ENCODE results near the gene TM9SF1.
"Not testable (repeated sequence)": the region's sequence is repeated elsewhere in the genome, so short reads cannot be mapped to it uniquely, and the experiment has no call there.

TM9SF1 gene

DNA sequence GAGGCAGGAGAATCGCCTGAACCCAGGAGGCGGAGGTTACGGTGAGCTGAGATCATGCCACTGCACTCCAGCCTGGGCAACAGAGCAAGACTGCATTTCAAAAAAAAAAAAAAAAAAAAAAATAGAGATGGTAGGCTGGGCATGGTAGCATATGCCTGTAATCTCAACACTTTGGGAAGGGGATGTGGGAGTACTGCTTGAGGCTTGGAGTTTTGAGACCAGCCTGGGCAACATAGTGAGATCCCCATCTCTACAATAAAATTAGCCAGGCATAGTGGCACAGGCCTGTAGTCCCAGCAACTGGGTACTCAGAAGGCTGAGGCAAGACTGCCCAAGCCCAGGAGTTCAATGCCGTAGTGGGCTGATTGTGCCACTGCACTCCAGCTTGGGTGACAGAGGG lies 27.7 kb upstream of the TM9SF1 start:
- DNase-seq = not testable (repeated sequence)

DNA sequence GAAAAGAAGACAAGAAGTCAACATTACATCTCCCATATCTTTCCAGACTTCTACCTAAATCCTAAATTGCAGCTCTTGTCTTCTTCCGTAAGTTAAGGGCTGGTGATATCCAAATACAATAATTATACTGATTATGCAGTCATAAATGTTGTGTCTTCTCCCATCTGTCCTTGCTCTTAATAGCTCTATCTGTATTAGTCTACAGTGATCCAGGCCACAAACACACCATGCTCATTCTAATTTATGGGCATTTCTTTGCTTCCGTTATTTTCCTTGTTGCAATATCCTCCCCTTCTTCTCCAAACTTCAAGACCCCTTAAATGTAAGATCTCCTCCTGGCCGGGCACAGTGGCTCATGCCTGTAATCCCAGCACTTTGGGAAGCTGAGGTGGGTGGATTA lies 24.3 kb upstream of the TM9SF1 start:
- no peak for DNase-seq

DNA sequence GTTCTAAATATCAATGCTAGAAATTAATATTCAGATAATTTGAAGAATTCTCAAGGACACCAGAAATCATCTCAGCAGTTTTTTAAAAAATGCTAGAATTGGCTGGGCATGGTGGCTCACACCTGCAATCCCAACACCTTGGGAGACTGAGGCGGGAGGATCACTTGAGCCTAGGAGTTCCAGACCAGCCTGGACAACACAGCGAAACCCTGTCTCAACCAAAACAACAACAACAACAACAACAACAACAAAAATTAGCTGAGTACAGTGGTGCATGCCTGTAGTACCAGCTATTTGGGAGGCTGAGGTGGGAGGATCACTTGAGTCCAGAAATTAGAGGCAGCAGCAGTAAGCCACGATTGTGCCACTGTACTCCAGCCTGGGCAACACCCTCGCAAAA lies 23.8 kb upstream of the TM9SF1 start:
- DNase-seq = no peak

DNA sequence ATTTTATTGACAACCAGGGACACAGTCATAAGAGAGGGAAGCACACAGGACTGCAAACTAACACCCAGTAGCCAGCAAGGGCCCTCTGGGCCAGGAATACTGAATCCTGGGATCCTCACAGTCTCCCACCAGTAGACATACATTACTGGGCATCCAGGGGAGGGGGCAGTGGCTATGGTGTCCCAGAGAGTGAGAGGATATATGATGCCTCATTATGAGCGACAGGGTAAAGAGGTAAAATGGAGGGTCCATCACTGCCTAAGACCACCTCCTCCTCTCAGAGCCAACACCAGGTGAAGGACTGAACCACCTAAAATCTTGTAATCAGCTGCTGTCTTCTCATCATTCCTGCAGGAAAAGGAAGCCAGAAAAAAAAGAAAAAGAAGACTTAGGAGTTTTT lies 21.6 kb upstream of the TM9SF1 start:
- not testable (repeated sequence) for DNase-seq

DNA sequence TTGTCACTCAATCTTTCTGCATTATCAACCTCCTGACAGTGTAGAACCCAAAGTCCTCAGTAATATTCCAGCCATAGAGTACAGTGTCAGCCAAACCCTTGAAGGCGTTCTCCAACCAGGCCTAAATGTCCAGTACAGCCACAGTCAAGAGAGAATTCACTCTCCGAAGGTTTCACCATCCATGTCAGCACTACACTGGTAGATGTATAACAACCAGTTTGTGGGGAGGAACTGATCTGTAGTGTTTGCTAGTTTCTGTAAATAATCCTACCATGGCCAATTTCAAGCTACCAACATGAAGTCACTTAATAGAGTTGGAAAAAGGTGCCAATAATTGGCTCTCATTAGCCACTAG lies 21.1 kb upstream of the TM9SF1 start:
- no peak for DNase-seq

DNA sequence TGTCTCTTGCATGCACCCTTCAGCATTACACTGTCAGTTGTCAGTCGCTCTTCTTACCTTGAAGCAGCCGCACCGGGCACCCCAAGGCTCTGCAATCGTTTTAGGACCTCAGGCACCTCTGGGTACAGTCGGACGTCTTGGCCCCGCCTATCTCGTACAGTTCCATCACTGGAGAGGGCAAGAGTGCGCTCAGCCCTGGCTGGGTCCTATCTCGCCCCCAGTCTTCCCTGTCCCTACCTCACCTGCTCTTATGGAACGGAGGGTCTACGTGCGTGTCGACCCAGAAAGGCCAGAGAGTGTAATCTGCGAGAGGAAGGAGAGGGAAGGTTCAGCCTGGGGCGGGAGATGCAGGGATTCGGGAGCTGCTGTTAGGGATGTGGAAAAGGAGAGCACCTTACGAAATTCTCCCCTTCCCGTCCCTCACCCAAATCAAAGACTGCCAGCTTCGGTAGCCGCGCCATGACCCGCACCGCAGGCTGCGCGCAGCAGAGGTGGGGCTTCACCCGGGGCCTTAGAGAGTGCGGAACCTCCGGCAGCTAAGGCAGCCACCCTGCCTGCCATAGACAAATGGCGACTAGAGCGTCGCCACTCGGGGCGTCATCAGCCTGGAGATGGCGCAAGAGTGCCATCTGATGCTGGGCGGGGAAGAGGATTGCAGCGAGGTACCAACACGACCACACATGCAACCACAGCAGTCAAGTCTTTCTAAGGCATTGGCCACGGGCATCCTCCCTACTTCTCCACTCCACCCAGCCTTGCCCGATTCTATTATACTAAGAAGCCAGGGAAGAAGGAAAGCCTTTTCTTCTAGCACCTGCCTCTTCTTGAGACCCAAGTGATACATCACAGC lies 20.5 kb upstream of the TM9SF1 start, which contains the start of gene MDP1:
Gene MDP1 (minus strand): TSS at position 572 of the 850 bp plus-strand sequence. CDS start 111 bp downstream, at position 461.
- peak; percentile 91 for DNase-seq

DNA sequence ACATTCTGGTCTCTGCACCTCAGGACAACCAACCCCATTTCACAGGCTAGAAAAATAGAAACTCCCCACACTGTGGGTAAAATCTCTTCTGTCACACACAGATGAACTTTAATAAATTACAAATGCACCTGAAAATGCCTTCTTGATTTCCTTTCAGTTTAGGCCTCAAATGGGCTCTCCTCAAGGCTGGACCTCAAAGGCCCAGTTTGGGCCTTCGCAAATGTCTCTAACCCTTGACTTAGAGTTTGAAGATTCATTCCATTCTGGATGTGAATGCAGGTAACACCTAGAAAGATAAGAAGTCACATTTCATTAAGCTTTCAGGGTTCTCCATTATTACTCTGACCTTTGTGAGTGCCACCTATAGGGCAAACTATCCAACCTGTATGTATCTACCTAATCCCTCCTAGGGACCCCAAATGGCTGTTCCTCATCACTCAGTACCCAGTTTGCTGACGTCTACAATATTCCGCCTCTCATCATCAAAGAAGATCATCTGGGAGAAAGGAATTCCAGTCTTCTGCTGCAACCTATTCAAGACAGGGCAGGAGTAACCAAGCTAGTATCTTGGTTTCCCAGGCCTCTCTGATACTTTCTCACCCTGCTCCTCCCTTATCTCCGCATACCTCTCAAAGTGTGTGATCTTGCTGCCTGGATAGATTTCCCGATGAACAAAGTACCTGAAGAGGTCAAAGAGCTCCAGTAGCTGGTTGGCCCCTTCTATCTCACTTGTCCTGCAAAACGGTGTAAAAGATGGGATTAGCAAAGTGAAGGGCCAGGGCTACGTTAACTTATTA lies 18.8 kb upstream of the TM9SF1 start:
- DNase-seq = no peak

DNA sequence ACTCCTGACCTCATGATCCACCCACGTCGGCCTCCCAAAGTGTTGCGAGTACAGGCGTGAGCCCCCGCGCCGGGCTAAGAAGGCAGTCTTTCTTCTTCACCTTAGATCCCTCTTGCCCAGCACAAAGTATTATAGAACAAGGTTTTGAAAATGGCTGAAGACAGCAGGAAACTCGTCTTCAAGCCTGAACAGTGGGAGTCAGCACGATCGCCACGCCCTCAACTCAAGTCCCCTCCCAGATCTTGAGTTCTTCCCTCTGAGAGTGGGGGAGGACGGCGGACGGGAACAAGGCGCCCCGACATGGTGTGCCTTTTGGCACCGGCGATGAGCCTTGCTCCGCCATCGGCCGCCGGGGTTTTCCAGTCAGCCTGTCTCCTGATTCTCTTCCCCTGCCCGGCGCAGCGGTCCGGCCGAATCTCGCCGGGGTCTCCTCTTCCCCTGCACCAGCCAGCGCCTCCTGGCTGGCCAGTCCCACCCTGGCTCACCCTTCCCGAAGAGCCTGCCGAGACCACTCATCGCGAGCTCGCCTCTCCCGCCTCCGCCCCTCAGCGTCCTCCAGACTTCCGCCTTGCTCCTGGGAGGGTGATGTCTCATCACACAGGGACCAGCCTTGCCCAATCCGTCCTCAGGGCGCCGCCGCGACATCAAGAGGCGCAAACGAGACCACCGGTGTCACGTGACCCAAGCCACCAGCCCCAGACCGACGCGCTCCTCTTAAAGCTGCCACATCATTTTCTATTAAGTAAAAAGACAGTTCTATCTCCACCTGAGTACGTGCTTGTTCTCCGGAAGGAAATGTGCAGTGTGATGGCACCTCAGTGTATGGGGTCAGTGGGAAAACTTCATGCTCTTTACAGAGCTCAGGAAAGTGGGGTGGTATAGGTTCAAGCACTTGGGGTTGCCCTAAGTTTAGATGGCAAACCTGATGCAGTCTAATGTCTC lies 18.0 kb upstream of the TM9SF1 start, which contains the start of gene CHMP4A:
Gene CHMP4A (minus strand): TSS at position 565 of the 942 bp plus-strand sequence. CDS start 49 bp downstream, at position 516.
- DNase-seq = peak; percentile 96

DNA sequence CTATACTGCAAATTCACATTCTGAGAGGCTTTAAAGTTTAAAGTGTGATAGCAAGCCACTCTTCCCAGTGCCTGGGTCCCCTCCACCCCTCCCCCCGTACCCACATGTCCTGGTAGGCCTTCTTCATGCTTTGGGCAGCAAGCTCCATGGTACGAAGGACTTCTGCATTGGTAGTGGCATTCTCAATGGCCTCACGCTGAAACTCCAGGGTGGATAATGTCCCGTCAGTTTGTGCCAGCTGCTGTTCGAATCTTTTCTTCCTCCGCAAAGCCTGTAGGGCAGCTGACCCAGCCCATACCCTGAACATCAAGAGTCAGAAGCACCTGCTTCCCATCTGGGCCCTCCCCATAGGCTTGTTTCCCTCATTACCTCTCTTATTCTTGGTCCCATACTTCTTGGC lies 16.1 kb upstream of the TM9SF1 start:
- no peak for DNase-seq

DNA sequence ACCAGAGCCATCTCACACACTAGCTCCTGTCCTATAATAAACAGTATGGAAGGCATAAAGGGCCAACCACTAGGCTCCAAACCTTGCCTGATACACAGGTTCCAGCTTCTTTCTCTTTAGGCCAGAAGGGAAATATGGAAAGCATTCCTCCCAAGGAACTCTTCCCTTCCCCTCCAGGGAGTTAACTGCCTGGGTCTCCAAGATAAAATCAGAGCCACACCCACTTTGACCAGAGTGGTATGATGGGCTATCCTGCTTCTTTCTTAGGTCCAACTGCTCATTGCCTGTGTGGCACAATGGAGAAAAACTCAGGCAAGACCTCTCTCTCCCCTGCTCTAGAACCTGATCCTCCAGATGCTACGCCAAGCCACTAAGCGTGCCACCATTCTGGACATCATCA lies 12.4 kb upstream of the TM9SF1 start:
- no peak for DNase-seq

DNA sequence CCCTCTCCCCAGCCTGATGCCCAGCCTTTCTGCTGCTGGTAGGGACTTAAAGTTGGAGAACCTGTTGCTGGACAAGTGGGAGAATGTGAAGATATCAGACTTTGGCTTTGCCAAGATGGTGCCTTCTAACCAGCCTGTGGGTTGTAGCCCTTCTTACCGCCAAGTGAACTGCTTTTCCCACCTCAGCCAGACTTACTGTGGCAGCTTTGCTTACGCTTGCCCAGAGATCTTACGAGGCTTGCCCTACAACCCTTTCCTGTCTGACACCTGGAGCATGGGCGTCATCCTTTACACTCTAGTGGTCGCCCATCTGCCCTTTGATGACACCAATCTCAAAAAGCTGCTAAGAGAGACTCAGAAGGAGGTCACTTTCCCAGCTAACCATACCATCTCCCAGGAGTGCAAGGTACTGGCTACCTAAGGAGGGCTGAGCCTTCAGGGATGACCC lies 11.9 kb upstream of the TM9SF1 start:
- no peak for DNase-seq

DNA sequence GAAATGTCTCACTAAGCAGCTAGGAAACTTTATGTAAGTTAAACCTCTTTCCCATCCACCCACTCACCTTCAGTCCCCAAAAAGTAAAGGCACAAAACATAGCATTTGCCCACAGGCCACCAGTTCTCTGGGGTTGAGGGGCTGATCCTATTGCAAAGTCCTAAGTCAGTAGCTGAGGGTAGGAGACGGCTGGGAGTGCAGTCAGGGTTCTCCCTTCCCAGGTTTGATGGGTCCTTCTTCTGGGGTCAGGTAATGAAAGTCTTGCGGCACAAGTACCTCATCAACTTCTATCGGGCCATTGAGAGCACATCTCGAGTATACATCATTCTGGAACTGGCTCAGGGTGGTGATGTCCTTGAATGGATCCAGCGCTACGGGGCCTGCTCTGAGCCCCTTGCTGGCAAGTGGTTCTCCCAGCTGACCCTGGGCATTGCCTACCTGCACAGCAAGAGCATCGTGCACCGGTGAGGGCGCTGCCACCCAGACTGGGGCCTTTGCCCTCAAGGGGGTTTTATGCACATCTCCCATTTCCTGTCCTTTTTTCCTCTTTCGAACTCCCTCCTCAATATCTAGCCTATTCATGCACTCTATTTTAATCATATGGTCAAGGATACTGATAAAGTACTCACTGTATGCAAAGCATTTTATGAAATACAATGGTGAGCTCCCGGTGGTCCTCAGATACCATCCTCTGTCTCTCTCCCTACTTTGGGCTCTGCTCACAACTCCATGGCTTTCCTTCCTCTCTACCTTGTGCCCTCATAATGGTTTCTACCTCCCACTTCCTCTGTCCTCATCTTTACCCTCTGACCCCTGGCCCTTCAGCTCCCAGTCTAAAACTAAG lies 11.2 kb upstream of the TM9SF1 start:
- DNase-seq = no peak

DNA sequence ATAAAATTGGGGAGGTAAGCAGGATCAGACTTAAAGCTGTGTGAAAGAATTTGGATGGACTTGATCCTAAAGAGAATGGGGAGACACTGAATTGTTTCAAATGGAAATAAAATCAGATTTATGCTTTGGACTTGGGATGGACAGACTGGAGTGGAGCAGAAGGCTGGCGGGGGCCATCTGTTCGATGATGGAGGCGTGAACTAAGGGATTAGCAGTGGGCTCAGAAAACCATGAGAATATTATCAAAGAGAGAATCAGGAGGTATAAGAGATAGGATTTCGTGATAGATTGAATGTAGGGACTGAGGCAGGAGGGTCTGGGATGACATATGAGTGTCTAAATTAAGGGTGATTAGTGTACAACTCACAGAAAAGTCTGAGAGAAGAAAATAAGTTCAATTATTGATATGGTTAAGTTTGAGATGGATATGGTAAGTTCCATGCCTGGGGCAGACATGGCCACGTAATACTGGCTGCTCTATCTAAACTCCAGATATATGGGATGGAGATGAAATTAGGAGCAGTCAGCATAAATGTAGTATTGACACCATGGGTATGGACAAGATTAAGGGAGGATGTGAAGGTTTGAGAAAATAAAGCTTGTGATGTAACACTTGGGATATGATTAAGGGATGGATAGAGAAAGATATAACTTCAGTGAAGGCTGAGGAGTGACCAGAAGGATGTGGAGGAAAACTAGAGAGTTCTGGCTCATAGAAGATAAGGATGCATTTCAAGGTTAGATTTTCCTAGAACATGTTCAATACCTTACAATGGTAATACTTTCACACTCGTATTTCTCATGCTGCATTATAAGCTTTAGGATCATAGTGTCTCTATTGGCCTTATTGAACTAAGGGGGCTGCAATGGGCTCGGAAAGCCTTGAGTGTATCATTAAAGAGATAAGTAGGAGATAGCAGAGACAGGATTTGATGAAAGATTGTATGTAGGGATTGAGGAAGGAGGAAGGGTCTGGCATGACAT lies 9.2 kb upstream of the TM9SF1 start:
- no peak for DNase-seq

DNA sequence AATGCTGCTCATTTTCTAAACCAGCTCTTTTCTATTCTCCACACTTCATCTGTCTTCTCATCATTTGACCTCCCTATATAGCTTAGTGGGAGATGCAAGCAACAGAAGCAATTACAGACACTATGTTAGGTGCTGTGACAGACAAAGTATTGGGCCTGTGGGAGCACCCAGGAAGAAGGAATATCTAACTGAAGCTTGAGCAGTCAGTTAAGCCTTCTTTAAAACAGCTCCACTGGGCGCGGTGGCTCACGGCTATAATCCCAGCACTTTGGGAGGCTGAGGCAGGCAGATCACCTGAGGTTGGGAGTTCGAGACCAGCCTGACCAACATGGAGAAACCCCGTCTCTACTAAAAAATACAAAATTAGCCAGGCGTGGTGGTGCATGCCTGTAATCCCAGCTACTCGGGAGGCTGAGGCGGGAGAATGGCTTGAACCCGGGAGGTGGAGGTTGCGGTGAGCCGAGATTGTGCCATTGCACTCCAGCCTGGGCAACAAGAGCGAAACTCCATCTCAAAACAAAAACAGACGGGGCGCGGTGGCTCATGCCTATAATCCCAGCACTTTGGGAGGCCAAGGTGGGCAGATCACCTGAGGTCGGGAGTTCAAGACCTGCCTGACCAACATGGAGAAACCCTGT lies 8.1 kb upstream of the TM9SF1 start:
- DNase-seq = not testable (repeated sequence)

DNA sequence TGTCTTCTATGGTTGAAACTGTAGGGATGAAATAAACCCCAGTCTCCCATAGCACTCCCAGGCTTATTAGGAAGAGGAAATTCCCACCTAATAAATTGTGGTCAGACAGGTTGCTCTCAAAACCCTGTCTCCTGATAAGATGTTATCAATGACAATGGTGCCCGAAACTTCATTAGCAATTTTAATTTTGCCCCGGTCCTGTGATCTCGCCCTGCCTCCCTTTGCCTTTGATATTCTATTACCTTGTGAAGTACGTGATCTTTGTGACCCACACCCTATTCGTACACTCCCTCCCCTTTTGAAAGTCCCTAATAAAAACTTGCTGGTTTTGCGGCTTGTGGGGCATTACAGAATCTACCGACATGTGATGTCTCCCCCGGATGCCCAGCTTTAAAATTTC lies 7.3 kb upstream of the TM9SF1 start:
- DNase-seq = not testable (repeated sequence)

DNA sequence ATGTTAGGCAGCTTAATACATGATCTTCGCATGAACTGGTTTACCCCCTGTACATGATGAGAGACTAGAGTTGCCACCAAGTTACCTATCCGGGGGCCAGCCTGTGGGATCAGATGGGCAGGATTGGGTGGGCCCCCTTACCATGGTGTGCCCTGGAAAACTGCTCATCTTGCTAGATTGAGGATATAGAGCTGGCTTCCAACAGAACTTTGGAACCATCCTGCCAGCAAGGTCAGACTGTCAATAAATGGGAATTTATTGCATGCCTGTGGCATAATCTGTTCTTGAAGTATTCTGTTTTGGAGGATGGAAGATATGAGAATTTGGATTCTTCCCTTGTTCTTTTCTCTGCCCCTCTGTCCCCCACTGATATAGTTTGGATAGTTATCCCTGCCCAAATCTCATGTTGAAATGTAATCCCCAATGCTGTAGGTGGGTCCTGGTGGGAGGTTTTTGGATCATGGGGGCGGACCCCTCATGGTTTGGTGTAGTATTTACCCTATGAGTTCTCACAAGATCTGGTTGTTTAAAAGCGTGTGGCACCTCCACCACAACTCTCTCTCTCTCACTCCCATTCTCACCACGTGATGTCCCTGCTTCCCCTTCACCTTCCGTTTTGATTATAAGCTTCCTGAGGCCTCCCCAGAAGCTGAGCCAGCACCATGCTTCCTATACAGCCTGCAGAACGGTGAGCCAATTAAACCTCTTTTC lies 3.7 kb upstream of the TM9SF1 start:
- no peak for DNase-seq

DNA sequence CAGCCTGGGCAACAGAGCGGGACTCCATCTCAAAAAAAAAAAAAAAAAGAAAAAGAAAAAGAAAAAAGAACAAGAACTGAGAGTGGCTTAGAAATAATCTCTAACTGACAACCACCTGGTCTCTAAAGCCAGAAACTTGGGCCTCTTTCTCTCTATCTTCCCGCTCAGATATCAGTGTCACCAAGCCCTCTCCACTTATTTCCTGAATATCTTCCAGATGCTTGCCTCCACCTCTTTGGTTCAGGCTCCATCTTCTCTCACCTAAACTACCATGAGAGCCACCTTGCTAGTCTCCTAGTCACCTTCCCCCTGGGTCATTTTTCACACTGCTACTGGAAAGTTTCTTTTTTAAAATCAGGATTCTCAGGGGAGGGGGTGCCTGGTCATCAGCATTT lies 1.8 kb upstream of the TM9SF1 start:
- DNase-seq = no peak

DNA sequence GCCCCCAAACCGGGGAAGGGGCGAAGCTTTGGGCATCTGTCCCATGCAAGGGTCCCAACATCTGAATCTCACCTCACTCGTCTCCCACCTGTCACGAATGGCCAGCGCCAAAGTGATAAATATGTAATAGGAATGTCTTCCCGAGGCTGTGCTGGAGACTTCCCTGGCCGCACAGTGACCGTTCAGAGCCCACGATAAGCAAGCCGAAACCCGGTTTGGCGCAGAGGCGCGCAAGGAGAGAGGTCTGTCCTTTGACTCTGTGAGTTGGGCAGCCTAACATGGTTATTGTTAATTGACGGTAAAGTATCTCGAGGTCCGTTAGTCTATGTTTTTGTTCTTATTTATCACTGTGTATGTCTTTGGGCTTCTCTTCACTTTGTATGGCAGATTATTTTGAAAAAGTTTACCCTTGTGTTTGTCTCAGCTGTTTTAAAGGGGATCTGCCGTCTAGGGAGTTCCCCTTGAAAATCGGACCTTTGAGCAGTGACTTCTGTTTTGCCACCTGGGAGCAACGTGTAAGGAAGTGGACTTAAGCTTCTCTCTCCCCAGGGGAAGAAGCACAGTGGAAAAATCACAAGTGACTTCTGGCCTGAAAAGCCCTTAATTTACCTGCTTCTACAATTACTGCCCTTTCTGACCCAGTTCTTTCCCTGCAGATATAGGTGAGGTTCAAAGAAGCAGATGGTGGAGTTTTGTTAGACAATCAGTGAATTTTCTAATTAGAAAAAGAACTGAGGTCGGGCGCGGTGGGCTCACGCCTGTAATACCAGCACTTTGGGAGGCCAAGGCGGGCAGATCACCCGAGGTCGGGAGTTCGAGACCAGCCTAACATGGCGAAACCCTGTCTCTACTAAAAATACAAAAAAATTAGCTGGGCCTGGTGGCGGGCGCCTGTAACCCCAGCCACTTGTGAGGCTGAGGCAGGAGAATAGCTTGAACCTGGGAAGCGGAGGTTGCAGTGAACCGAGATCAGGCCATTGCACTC lies 1.1 kb upstream of the TM9SF1 start:
- no peak for DNase-seq
